CD4-positive, alpha-beta T cell treated with Interferon gamma for 1 hour (primary cell): ENCODE measurements around the gene CSTPP1.
A peak's percentile ranks its signal among the peaks of the same experiment; 100 is the strongest.

Experiments
- DNase-seq: peaks from one replicate; pipeline ENCODE4 v3.0.0-alpha.2; 2020

CSTPP1 gene

DNA sequence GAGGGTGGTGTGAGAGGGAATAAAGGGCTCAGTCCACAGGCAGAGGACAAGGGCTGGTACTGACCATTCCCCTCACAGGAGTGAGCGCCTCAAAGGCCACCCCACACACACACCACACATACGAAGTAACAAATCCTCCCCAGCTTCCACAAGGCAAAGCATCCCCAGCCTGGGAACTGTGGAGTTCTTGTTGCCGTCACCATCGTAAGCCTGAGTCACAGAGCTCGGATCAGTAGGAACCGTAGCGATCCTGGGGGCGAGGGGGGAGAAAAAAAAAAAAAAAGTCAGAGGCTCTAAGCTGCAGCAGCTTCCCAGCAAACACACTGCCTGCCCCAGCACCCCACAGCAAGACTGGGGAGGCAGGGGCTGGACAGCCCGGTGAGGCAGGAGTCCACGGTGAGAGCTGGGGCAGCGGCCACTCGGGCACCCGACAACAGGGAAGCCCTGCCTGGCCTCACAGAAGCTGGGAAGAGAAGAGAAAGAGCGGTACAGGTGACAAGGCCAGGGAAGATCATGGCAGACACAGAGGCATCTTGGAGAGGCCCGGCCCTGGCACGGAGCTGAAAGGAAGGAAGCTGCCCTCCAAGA is 228.8 kb downstream of the CSTPP1 start:
- DNase-seq, result no peak

DNA sequence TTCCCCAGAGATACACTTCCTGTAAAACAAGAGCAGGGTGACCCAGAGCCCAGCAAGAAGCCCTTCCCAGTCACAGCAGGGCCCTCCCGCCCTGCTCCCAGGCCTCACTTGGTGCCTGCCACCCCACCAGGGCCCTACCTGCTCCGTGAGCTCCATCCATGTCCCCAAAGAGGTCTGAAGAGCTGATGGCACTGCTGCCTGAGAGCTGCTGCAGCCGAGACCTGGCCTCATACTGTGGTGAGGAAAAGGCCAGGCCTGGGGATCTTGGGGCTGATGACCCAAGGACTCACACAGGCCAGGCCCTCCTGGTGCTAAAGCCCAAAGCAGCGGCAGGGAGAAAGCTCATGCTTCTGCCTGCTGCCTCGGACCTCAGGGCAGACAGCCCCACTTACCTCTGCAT is 229.8 kb downstream of the CSTPP1 start:
- no peak for DNase-seq

DNA sequence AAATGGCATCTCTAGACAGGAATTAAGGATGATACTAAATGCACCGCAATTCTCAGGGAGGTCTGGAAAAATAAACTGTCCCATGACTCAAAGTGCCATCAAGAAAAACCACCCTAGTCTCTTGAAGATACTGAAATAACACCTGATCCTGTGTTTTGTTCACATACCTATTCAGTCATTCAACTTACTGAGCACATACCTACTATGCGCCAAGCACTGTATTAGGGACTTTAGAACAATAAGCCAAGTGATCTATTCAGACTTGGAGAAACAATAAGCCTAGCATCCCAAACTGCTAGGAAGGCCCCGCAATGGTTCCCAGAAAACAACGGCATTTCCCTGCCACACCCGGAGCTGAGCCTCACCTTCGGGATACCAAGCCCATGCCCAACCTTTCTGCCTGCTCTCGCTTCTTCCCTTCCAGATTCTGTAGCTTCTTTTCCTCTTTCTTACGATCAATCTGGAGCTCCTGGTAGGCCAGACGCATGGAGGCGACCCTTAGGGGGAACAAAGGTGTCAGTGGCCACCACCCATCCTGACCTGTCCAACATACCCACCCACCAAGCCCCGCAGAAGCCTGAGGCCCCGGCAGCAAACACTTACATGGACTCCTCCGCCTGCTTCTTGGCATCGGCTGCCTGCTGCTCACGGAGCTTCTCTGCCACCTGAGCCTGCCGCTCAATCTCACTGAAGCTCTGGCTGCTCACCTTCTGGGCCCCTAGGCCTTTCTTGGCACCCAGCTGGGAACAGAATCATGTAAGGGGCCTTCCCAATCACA is 234.7 kb downstream of the CSTPP1 start:
- no peak for DNase-seq

DNA sequence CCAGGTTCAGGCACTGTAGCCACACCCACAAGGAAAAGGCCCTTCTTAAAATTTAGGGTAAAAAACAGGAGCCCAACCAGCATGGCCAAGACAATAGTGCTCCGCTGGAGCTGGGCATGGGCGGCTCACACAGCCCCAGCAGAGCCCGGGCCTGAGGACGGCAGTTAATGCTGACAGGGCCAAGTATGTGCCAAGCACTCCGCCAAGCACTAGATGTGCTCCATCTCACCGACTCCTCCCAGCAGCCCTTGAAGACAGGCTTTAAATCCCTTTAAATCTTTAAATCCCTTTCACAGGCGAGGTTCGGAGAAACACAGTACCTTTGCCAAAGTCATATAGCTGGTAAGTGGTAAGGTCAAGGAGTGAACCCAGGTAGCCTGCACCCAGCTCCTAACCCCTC is 235.3 kb downstream of the CSTPP1 start:
- DNase-seq, result no peak

DNA sequence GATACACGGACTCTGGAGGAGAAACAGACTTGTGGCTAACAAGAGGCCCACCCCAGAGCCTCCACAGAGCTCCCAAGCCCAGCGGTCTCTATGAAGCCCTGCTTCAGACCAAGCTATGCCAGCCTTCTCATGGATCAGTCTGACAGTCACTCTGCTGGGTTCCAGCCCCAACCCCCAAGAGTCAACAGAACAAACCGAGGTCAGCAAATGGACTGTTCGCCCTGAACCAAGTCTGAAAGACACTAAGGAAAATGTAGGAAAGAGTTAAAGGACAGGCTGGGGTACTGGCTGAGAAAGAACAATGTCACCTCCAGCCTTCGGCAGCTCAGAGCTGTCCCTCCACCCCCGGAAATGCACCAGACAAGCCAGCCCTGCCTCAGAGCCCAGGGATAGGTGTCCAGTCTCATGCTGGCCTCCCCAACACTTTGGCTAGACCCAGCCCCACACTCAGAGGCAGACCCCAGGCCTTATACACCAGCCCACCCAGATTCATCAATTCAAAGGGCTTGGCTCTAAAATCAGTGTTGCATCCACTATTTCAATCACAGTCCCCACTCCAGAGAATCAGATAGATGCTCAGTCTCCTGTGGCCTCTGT is 236.3 kb downstream of the CSTPP1 start:
- no peak for DNase-seq

DNA sequence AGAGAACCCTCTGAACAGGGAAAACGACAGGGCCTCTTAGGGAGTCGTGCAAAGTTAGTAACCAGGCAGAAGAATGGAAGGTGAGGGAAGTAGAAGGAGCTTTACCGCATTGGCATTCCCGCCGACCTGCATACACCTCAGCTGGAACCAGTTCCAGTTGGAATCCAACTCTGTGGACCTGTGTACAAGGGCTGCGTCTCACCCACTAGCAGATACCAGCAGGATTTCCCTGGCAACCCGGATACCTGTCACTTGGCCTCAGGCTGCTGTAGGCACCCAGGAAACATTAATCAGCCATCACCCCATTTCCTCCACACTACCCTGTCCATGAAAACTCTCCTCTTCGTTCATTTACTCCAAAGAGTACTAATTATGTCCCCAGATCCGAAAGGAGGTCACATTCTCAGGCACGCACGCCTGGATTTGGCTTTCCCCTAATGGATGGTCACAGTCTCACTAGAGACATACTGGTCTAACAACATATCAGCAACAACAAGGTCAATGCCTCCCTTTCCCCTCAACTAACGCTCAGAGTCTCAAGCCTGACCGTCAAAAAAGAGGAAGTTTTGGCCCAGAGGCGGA is 239.3 kb downstream of the CSTPP1 start:
- DNase-seq, result no peak

DNA sequence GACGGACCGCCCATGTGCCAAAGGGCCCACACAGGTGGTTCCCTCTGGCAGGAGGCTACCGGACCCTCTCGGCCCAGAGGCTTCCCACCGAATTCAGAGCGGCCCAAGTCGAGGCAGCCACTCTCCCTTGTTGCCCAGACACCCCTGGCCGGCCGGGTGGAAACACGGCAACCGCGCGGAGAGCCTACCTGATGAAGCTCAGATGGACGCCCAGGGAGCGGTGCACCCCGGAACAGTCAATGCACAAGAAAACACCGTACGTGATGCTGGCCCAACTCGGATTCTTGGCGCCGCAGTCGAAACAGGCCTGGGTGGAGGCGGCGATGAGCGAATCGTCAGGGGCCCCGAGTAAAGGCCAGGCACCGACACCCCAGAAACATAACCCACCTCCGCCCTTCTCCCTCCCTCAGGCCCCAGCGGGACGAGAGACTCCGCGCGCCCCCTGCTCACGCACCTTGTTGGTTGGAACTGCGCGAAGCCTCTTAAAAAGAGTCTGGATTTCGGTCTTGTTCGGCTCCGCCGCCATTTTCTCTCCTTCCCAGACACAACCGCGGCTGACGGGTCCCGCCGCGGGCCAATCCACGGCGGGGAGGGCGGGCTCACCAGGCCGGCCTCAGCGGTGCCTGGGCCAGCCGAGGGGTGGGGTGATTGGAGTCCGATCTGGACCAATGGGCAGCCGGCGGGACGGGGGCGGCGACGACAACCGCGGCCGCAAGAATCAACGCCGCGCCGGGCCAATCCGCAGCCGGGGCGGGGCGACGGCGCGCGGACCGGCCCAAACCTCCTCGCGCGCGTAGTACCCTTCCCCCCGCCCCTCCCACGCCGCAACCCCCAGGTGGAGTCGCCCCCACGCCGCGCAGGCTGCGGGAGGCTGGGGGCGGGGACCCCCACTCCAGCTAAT is 240.0 kb downstream of the CSTPP1 start, which contains the start of gene ARFGAP2:
Gene ARFGAP2 (minus strand): TSS at position 552 of the 901 bp plus-strand sequence. CDS start 26 bp downstream, at position 526.
- peak; percentile 97 for DNase-seq

DNA sequence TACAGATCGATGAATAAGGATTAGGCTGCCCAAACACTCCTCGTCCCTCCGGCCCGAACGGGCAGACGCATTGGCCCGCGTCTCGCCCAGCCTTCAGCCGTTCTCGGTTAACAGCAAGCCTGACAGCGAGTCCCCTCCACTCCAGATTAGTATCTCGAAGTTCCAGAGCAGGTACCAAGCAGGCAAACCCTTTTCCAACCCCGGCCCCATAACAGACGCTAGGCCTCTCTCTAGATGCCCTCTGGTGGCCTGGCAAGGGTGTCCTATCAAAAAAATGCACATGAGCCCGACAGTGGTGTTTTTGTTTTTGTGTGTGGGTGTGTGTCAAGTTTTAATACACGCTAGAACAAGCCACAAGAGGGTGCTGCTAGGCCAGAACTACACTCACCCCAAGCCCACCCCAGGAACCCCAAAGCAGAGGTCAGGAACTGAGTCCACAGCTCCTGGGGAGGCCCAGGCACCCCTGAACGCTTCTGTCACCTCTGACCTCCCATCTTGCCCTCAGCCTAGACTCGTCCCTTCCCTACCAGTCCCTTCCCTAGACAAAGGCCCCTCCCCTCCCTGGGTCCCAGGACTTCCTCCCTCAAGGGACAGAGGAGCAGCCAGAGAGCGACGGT is 240.8 kb downstream of the CSTPP1 start:
- DNase-seq, result peak; percentile 86

DNA sequence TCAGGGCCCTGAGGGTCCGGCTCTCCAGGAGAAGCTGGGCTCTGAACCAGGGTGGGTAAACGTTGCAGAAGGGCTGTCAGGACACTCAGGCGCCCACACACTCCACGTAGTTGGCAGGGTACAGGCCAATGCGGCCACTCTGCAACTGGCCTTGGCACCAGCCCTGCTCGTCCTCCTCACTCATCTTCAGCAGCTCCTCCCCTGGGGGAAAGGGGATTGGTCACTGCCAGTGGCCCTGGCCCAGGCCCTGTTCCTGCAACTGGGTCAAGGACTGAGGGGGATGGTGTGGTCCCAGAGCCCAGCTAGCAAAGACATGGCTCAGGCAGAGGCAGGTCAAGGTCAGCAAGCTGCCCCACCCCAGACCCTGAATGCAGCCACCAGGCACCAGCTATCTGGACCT is 241.3 kb downstream of the CSTPP1 start:
- no peak for DNase-seq

DNA sequence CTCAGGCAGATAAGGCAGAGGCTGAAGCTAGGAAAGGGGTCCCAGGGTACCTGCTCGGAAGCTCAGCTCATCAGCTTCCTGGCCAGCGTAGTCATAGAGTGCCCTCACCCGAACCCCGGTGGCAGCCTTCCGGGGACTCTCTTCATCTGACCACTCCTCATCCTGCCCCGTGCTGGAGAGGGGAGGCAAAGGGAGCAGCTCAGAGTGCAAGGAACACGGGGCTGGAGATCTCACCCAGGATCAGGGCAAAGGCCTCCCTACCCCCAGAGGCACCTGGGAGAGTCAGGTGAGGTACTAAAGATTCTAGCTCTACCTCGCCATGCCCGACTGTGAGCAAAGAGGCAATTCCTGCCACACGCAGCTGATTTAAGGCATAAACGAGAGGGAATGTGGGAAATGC is 241.8 kb downstream of the CSTPP1 start:
- no peak for DNase-seq

DNA sequence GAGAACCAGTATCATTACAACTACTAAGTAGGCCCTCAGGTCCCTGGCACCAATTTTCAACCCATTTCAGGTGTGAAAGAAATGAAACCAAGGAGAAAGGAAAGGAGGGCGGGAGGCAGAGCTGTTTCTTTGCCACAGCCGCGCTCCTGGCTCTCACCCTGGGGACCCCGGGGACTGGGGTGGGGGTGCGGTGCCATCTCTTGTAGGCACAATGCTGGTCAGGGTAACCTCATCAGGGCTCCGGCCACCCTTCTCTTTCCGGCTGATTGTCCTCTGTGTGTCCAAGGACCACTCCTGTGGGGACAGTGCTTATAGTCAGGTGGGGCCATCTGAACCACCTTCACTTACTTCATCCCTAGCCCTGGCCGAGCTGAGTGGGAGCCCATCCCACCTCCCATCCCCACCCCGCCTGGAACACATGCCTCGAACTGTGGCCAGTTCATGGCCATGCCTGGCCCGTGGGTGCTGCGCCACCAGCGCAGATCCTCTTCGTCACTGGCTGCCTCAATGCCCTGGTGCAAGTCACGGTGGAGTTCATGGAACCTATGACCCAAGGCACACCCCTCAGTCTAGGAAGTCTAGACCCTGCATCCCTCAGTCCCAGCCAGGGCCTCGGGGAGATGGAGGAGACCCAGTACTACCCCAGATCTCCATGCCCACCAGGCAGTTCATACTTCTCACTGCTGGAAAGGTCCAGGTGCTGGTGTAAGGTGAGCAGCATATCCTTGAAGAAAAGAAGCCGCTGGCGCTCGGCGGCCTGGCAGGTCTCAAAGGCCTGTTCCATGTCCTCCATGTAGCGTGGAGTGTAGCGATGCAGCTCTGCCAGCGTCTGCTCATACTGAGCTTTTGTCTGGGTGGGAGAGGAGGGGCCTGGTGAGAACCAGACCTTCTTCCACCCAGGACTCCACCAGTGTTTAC is 242.4 kb downstream of the CSTPP1 start:
- DNase-seq, result no peak

DNA sequence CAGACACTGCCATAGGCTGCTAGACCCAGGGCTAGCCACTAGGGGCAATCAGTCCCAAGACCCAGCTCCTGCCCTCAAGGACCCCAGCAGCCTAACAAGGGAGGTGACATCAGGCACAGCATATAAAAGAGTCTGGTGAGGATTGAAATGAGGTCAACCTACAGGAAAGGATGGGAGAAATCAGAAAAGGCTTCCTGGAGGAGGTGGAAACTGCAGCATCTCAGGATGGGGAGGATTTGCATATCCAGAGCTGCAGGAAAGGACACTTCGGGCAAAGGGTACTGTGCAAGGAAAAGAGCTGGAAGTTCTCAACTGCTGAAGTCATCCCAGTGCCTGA is 243.1 kb downstream of the CSTPP1 start:
- peak; percentile 46 for DNase-seq

DNA sequence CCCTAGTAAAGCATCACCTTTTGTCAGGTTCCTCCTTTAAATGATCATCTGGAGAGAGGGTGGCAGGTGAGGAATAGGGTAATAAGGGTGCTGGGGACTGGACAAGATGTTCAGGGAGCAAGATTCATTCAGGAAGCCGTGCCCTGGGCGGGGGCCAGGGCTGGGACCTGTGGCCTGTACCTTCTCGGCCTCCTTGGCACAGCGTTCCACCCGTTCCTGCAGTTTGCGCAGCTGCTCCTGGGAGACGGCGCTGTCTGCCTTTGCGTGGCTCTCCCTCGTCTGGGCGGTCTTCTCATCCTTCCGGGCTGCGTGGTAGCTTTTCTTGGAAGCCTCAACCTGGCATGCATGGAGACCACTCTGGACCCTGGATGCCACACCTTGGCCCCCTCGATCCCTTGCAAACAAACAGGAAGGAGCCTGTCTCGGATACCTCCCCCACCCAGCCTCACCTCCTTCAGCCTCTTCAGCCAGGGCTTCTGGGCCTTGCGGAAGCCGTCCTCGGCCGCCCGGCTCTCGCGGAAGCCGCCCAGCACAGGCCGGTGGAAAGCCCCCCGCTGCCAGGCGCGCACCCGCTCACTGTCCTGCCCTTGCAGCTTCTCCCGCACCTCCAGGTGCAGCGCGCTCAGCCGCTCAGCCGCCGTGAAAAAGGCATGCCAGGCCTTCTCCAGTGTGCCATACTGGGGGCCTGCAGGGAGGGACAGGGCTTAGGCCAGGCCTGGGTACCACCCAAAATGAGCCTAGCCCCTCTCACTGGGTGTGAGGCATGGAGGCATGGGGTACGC is 243.6 kb downstream of the CSTPP1 start:
- no peak for DNase-seq

DNA sequence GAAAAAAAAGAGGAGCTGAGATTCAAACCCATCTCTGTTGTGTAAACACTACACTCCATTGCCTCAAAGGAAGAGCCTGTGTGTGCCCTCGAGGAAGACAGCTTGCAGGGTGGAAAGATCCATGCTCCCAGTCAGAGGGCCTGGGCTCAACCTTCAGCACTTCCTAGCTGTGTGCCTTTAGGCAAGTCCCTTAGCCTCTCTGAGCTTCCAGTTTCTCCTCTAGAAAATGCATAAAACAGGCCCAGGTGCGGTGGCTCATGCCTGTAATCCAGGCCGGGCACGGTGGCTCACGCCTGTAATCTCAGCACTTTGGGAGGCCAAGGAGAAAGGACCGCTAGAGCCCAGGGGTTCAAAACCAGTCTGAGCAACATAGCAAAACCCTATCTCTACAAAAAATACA is 244.7 kb downstream of the CSTPP1 start:
- no peak for DNase-seq

DNA sequence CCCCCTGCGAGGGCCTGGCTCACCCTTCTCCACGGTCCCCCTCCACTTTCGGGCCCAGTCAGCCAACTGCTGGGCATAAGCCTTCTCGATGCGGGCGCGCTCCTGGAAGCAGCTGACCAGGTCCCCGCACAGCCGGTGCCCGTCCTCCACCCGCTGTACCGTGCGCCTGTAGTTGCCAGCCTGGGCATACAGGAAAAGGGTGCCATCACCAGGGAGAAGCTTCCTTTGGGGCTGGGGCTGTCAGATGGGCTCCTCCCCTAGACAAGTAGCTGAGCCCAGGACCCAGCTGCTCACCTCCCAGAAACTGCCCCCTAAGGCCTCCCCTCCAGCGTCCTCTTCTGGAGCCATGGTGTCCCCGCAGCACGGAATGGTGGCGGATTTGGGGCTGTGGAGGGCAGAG is 245.8 kb downstream of the CSTPP1 start:
- DNase-seq, result no peak

DNA sequence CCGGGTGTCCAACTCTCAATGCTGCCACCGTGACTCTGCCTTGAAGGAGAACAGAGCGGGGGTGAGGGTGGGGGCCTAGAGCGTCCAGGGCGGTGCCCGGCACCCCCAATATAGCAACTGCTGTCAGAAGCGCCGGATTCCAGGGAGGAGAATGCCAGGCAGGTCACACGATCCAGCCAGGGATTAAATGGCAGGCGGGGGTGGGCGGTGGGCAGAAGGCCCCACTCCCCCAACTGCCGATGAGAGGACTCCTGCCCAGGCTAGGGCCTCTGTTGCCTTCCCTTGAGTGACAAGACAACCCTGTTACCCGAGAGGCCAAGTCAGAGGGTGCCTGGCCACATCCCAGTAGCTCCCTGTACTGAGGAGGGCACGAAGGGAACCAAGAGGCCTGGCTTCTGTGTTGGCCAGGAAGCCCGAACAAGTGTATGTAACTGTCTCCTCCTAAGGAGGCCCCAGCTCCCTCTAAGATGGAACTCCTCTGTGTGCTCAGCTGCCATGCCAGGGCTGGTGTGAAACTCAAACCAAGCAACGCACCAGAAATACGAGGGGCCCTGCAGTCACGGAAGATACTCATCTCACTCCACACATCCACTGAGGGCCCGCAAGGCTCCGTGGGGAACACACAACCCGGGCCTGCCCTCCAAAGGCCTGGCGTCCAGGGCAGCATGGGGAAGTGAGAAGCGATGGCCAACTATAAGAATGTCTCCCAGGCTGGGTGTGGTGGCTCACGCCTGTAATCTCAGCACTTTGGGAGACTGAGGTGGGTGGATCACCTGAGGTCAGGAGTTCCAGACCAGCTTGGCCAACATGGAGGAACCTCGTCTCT is 246.7 kb downstream of the CSTPP1 start:
- DNase-seq, result no peak

DNA sequence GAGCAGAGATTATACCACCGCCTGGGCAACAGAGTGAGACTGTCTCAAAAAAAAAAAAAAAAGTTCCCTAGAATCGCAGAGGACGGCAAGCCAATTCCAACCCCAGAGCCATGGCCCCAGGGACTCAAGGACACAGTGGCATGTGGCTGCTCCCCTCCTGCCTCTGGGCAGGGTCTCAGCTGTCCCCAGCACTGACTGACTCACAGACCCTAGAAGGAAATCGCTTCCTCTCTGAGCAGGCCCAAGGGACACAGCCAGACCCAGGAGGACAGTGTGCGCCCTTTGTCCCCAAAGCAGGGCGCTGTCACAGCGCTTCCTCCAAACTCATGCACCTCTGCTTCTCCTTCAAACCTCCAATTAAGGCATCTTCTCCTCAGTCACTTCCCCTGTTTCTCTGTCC is 247.4 kb downstream of the CSTPP1 start:
- no peak for DNase-seq

DNA sequence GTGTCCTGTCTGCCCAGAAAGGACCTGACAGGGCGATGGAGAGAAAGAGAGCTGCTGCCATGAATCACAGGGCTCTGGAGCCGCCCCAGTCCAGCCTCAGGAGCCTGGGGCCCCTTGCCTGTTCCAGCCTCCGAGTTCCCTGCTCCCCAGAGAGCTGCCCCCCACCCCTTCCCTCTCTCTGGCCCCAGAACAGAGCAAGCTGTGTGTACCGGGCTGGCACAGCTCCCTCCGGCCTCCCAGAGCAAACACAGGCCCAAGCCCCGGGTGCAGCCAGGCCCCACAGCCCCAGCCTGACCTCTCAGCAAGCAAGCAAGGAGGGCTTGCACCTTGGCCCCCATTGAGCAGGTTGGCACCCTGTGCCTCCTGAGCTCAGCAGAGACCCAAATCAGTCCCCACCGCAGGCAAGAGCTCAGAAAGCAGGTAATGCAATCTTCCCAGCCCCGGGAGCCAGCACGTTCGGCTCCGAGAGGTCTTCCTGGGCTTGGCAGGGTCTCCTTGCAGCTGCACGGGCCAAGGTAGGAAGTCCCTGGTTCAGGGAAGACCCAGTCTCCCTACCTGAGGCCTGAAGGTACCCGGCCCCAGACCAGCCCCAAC is 248.2 kb downstream of the CSTPP1 start:
- DNase-seq, result no peak
